ENCODE data around the gene SLC17A4. TPM values are rescaled to one million over a fixed set of nuclear protein-coding genes. Genes with fewer than 3 reads are reported as not detected.

Gene SLC17A4
- total and polyA plus RNA-seq, 2 experiments from 2014 or later: not detected

DNA sequence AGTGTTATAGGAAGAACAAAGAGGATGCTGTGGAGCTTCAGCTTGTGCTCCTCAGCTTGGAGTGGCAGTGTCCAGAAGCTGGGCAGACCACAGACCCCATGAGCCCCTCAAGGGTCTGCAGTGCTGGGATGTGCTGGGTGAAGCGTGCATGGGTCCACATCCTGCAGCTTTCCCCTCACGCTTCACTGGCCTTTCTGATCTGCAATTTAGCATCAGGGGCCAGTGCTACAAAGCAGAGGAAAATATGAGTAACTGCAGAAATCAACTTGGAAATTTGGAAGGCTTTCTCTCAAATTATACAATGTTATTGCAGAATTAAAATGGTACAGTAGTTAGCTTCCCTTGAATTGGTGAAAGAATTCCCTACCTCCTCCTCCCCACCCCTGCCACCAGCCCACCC, 10.1 kb downstream of the SLC17A4 start:
- in situ Hi-C loops (cut with MboI): no loop called here
- TF ChIP-seq EZH2phosphoT487 (IDR thresholded peaks at IDR 0.05; ENCODE audit: insufficient read depth, low read depth) (no peak), EZH2 (IDR thresholded peaks at IDR 0.05; ENCODE audit: insufficient read depth, poor library complexity, severe bottlenecking) (no peak)
- WGBS, 2 experiments (ENCODE audit: low coverage in 1 of 2, low lambda C conversion rate in 2 of 2, missing lambda C conversion rate in 2 of 2): 38 to 51% methylated on average over 2 of the region's 2 CpGs
- no peaks in the 10 kb centered on the region for H3K4me1 ChIP-seq (ENCODE audit: insufficient read depth)
- H3F3A ChIP-seq (ENCODE audit: insufficient read depth): no peaks in the 10 kb centered on the region
- H3K9ac ChIP-seq: no peak overlapping the region
- H3K27ac ChIP-seq: no peak overlapping the region
- H3K27me3 ChIP-seq (replicated peaks; ENCODE audit: insufficient read depth): no peaks in the 10 kb centered on the region
- DNase-seq: no peak
- H3K79me2 ChIP-seq (ENCODE audit: insufficient read depth): no peaks in the 10 kb centered on the region
- H3K36me3 ChIP-seq (ENCODE audit: low read depth): no peaks in the 10 kb centered on the region
- H4K20me1 ChIP-seq (ENCODE audit: insufficient read depth): no peaks in the 10 kb centered on the region
- H3K9me2 ChIP-seq (ENCODE audit: insufficient read depth): no peaks in the 10 kb centered on the region
- no peak overlapping the region for H3K4me2 ChIP-seq (ENCODE audit: unreplicated experiment)
- no peak overlapping the region for H3K4me3 ChIP-seq
- no peaks in the 10 kb centered on the region for H3K9me3 ChIP-seq (ENCODE audit: low read depth)
- H2AFZ ChIP-seq: no peak overlapping the region

DNA sequence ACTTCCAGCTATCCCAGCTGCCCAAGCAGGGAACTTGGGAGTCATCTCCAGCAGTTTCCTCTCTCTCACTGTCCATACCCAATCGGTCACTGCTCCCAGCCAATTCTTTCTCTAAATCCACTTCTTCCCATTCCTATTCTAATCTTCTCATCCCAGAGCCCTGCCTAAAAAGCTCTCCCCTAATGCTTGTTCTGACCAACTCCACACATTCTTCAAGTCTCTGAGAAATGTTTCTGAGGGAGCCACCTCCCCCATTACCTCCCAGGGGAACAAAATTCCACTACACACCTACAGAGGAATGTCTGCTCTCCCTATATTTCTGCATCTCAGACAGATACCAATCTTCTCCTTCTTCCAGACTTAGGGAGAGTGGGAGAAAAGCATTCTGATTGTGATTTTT, 14.0 kb downstream of the SLC17A4 start:
- in situ Hi-C loops (cut with MboI): no loop called here
- no peaks in the 10 kb centered on the region for H3K27me3 ChIP-seq (replicated peaks; ENCODE audit: insufficient read depth)
- no peaks in the 10 kb centered on the region for H3F3A ChIP-seq (ENCODE audit: insufficient read depth)
- WGBS, 2 experiments (ENCODE audit: low coverage in 1 of 2, low lambda C conversion rate in 2 of 2, missing lambda C conversion rate in 2 of 2): 20 to 33% methylated on average over 1 of the region's 1 CpG
- no peak overlapping the region for H2AFZ ChIP-seq
- H3K9me2 ChIP-seq (ENCODE audit: insufficient read depth): no peaks in the 10 kb centered on the region
- no peak overlapping the region for H3K9ac ChIP-seq
- H3K36me3 ChIP-seq (ENCODE audit: low read depth): no peaks in the 10 kb centered on the region
- TF ChIP-seq EZH2 (IDR thresholded peaks at IDR 0.05; ENCODE audit: insufficient read depth, poor library complexity, severe bottlenecking) (no peak), EZH2phosphoT487 (IDR thresholded peaks at IDR 0.05; ENCODE audit: insufficient read depth, low read depth) (no peak)
- no peak overlapping the region for H3K27ac ChIP-seq
- H3K4me1 ChIP-seq (ENCODE audit: insufficient read depth): no peaks in the 10 kb centered on the region
- no peaks in the 10 kb centered on the region for H3K79me2 ChIP-seq (ENCODE audit: insufficient read depth)
- no peaks in the 10 kb centered on the region for H3K9me3 ChIP-seq (ENCODE audit: low read depth)
- no peak overlapping the region for H3K4me2 ChIP-seq (ENCODE audit: unreplicated experiment)
- H3K4me3 ChIP-seq: no peak overlapping the region
- no peak for DNase-seq
- H4K20me1 ChIP-seq (ENCODE audit: insufficient read depth): no peaks in the 10 kb centered on the region

- H2AFZ ChIP-seq: no peak overlapping the region
- in situ Hi-C loops (cut with MboI): no loop called here
- 56 to 57% methylated on average over 2 of the region's 2 CpGs for WGBS, 2 experiments (ENCODE audit: low coverage in 1 of 2, low lambda C conversion rate in 2 of 2, missing lambda C conversion rate in 2 of 2)
- no peak overlapping the region for H3K27ac ChIP-seq
- no peaks in the 10 kb centered on the region for H3K4me1 ChIP-seq (ENCODE audit: insufficient read depth)
- no peaks in the 10 kb centered on the region for H3F3A ChIP-seq (ENCODE audit: insufficient read depth)
- no peak for TF ChIP-seq EZH2phosphoT487 (IDR thresholded peaks at IDR 0.05; ENCODE audit: insufficient read depth, low read depth)
- no peak for TF ChIP-seq EZH2 (IDR thresholded peaks at IDR 0.05; ENCODE audit: insufficient read depth, poor library complexity, severe bottlenecking)
- no peaks in the 10 kb centered on the region for H3K9me3 ChIP-seq (ENCODE audit: low read depth)
- H3K9ac ChIP-seq: no peak overlapping the region
- no peak overlapping the region for H3K4me2 ChIP-seq (ENCODE audit: unreplicated experiment)
- no peaks in the 10 kb centered on the region for H3K36me3 ChIP-seq (ENCODE audit: low read depth)
- no peaks in the 10 kb centered on the region for H3K27me3 ChIP-seq (replicated peaks; ENCODE audit: insufficient read depth)
- no peaks in the 10 kb centered on the region for H3K79me2 ChIP-seq (ENCODE audit: insufficient read depth)
- H3K9me2 ChIP-seq (ENCODE audit: insufficient read depth): no peaks in the 10 kb centered on the region
- peak; percentile 26 for DNase-seq
- H4K20me1 ChIP-seq (ENCODE audit: insufficient read depth): no peaks in the 10 kb centered on the region
- H3K4me3 ChIP-seq: no peak overlapping the region
Measured at GRCh38 chr6:25769983-25770382, 15.4 kb downstream of the SLC17A4 start.

DNA sequence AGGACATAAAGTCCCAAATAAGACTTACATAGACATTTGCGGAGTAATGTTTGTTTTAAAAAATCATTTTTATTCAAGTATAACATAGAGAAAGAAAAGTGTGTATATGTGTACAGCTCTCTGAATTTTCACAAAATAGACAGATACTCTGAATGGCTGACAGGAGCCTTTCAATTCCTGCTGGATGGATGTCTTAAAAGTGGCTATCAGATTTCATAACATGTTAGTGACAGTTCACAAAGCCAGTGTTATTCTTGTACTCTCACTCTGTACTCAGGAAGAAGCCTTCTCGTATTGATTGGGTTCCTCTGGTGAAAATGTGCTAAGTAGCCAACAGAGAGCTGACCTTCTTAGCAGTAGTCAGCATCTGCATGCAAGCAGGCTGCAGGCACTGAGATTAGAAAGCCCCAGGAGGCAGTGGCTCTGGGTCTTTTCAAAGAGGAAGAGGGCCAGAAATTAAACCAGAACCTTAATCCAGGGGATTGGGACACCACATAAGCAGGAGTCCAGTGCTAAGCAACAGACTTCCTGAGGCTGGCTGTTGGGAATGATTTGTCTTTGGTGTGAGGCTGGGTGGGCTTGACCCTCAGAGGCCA, 19.7 kb downstream of the SLC17A4 start:
- no peak overlapping the region for H3K9ac ChIP-seq
- H4K20me1 ChIP-seq (ENCODE audit: insufficient read depth): no peaks in the 10 kb centered on the region
- H3F3A ChIP-seq (ENCODE audit: insufficient read depth): no peaks in the 10 kb centered on the region
- H3K4me3 ChIP-seq: no peak overlapping the region
- H3K27ac ChIP-seq: no peak overlapping the region
- H3K79me2 ChIP-seq (ENCODE audit: insufficient read depth): no peaks in the 10 kb centered on the region
- H3K9me3 ChIP-seq (ENCODE audit: low read depth): no peaks in the 10 kb centered on the region
- in situ Hi-C loops (cut with MboI): no loop called here
- no peaks in the 10 kb centered on the region for H3K27me3 ChIP-seq (replicated peaks; ENCODE audit: insufficient read depth)
- H3K4me2 ChIP-seq (ENCODE audit: unreplicated experiment): no peak overlapping the region
- WGBS, 2 experiments (ENCODE audit: low coverage in 1 of 2, low lambda C conversion rate in 2 of 2, missing lambda C conversion rate in 2 of 2): 20 to 27% methylated on average over 2 of the region's 2 CpGs
- DNase-seq: no peak
- H2AFZ ChIP-seq: no peak overlapping the region
- no peaks in the 10 kb centered on the region for H3K4me1 ChIP-seq (ENCODE audit: insufficient read depth)
- no peaks in the 10 kb centered on the region for H3K36me3 ChIP-seq (ENCODE audit: low read depth)
- TF ChIP-seq EZH2 (IDR thresholded peaks at IDR 0.05; ENCODE audit: insufficient read depth, poor library complexity, severe bottlenecking): no peak
- TF ChIP-seq EZH2phosphoT487 (IDR thresholded peaks at IDR 0.05; ENCODE audit: insufficient read depth, low read depth): no peak
- no peaks in the 10 kb centered on the region for H3K9me2 ChIP-seq (ENCODE audit: insufficient read depth)

GRCh38 chr6:25777031-25777430, 22.5 kb downstream of the SLC17A4 start:
- Histone ChIP-seq H3K27ac (no peak overlapping the region), H3K9ac (no peak overlapping the region), H3K9me3 (ENCODE audit: low read depth) (no peaks in the 10 kb centered on the region), H3K36me3 (ENCODE audit: low read depth) (no peaks in the 10 kb centered on the region), H3K79me2 (ENCODE audit: insufficient read depth) (no peaks in the 10 kb centered on the region), H3K4me3 (no peak overlapping the region), H4K20me1 (ENCODE audit: insufficient read depth) (no peaks in the 10 kb centered on the region), H3F3A (ENCODE audit: insufficient read depth) (no peaks in the 10 kb centered on the region), H3K4me1 (ENCODE audit: insufficient read depth) (no peaks in the 10 kb centered on the region), H3K4me2 (ENCODE audit: unreplicated experiment) (no peak overlapping the region), H3K9me2 (ENCODE audit: insufficient read depth) (no peaks in the 10 kb centered on the region), H3K27me3 (replicated peaks; ENCODE audit: insufficient read depth) (no peaks in the 10 kb centered on the region), H2AFZ (no peak overlapping the region)
- TF ChIP-seq EZH2phosphoT487 (IDR thresholded peaks at IDR 0.05; ENCODE audit: insufficient read depth, low read depth) (no peak), EZH2 (IDR thresholded peaks at IDR 0.05; ENCODE audit: insufficient read depth, poor library complexity, severe bottlenecking) (no peak)
- in situ Hi-C loops (cut with MboI): no loop called here
- 55 to 56% methylated on average over 2 of the region's 2 CpGs for WGBS, 2 experiments (ENCODE audit: low coverage in 1 of 2, low lambda C conversion rate in 2 of 2, missing lambda C conversion rate in 2 of 2)
- DNase-seq: no peak

All from GM23248 (cell line).